ENCODE results near the gene PLA2G7. TPM values are rescaled to one million over a fixed set of nuclear protein-coding genes. Genes with fewer than 3 reads are reported as not detected.

PLA2G7 gene
- total and polyA plus RNA-seq, 2 of the 8 experiments (the other 6 are each of a cell fraction or from before 2014, with no cell fraction given) = 1.5 to 2.2 TPM

- Histone ChIP-seq H2BK20ac (ENCODE audit: low read length) (no peak overlapping the region), H4K8ac (ENCODE audit: extremely low read depth, insufficient read depth, low read length) (no peak overlapping the region), H2AK5ac (ENCODE audit: low read depth, low read length) (no peak overlapping the region), H3K27me3 (replicated peaks in 1 of 4; ENCODE audit: control insufficient read depth in 3 of 4, extremely low read depth in 1 of 4, insufficient read depth in 3 of 4, low read length in 3 of 4) (no peaks in the 10 kb centered on the region), H3K18ac (ENCODE audit: extremely low read depth, low read length) (no peak overlapping the region), H3K23me2 (ENCODE audit: low read depth, low read length) (no peaks in the 10 kb centered on the region), H4K5ac (ENCODE audit: insufficient read length, low read depth, low read length) (no peak overlapping the region), H3K36me3 (ENCODE audit: control insufficient read depth in 2 of 4, insufficient read depth in 4 of 4, low read length in 3 of 4) (no peaks in the 10 kb centered on the region), H2BK15ac (ENCODE audit: low read length) (no peak overlapping the region), H3K9ac (replicated peaks in 1 of 4; ENCODE audit: extremely low read depth in 1 of 4, low read depth in 3 of 4, low read length in 3 of 4) (no peak overlapping the region), H3K14ac (ENCODE audit: insufficient read length) (no peak overlapping the region), H3K79me2 (ENCODE audit: control insufficient read depth in 1 of 2, insufficient read depth in 2 of 2, low read length in 2 of 2) (no peaks in the 10 kb centered on the region), H3K23ac (ENCODE audit: insufficient read length) (no peak overlapping the region), H3K4ac (replicated peaks; ENCODE audit: insufficient read length, low read depth, low read length) (no peak overlapping the region), H2BK120ac (replicated peaks; ENCODE audit: low read depth, low read length) (no peak overlapping the region), H3K56ac (replicated peaks; ENCODE audit: insufficient read length, low read depth, low read length) (no peak overlapping the region), H3K27ac (ENCODE audit: low read depth, low read length) (no peak overlapping the region), H3K4me1 (replicated peaks in 1 of 4; ENCODE audit: control insufficient read depth in 3 of 4, insufficient read depth in 4 of 4, low read length in 3 of 4) (peaks cover 2 to 10% (median 4%) of the 10 kb centered on the region in 4 experiments; a peak in 6 of 7 replicates), H2AFZ (ENCODE audit: low read length) (no peak overlapping the region; the same call in 1 of the 2 replicates), H4K20me1 (replicated peaks in 1 of 2; ENCODE audit: control insufficient read depth in 1 of 2, insufficient read depth in 2 of 2, low read length in 2 of 2) (no peaks in the 10 kb centered on the region), H2BK12ac (ENCODE audit: low read depth, low read length) (no peak overlapping the region), H4K91ac (replicated peaks; ENCODE audit: insufficient read length, low read length) (no peak overlapping the region), H3K4me2 (ENCODE audit: insufficient read depth in 1 of 2, low read depth in 2 of 2, low read length in 2 of 2) (no peak overlapping the region), H3K79me1 (ENCODE audit: low read depth, low read length) (no peaks in the 10 kb centered on the region), H3K9me3 (ENCODE audit: insufficient read depth in 2 of 2, low read depth in 1 of 2, low read length in 1 of 2) (no peaks in the 10 kb centered on the region), H2BK5ac (ENCODE audit: low read depth, low read length) (no peak overlapping the region), H3K4me3 (ENCODE audit: extremely low read depth in 1 of 4, insufficient read depth in 2 of 4, low read depth in 3 of 4, low read length in 4 of 4) (no peak overlapping the region)
- FAIRE-seq (no peak), DNase-seq (ENCODE audit: low read depth in 1 of 2, low spot score in 2 of 2) (no peak)
- POLR2A ChIA-PET (ENCODE audit: partially characterized antibody) = no interaction called here
- WGBS, 2 experiments (ENCODE audit: extremely low coverage in 1 of 2, insufficient coverage in 1 of 2, insufficient read length in 1 of 2, insufficient replicate concordance in 2 of 2, low coverage in 1 of 2, low lambda C conversion rate in 2 of 2, missing lambda C conversion rate in 1 of 2) = 93% methylated on average over 3 of the region's 3 CpGs; no CpG with 5 or more reads in 1 of the 2 experiments
- TF ChIP-seq NANOG (IDR thresholded peaks at IDR 0.05; ENCODE audit: insufficient read depth, low read depth, low read length, poor library complexity, severe bottlenecking) (no peak), POLR2AphosphoS5 (IDR thresholded peaks at IDR 0.05; ENCODE audit: low read depth, low read length) (no peak), CHD2 (IDR thresholded peaks at IDR 0.05; ENCODE audit: low read length) (no peak), EP300 (IDR thresholded peaks at IDR 0.05; ENCODE audit: borderline replicate concordance in 1 of 2, low read depth in 2 of 2, low read length in 2 of 2) (no peak), SIRT6 (IDR thresholded peaks at IDR 0.05; ENCODE audit: low read length) (no peak), KDM4A (IDR thresholded peaks at IDR 0.05; ENCODE audit: low read depth, low read length, severe bottlenecking) (no peak), RFX5 (IDR thresholded peaks at IDR 0.05; ENCODE audit: borderline replicate concordance, low read depth, low read length) (no peak), POLR2A (IDR thresholded peaks at IDR 0.05; ENCODE audit: control extremely low read depth in 1 of 2, low read depth in 2 of 2, low read length in 2 of 2) (no peak), RAD21 (IDR thresholded peaks at IDR 0.05 in 1 of 2, conservative IDR thresholded peaks at IDR 0.05 in 1 of 2; ENCODE audit: low read depth in 2 of 2, low read length in 2 of 2) (no peak)
- TF ChIP-seq, protein P1, sequence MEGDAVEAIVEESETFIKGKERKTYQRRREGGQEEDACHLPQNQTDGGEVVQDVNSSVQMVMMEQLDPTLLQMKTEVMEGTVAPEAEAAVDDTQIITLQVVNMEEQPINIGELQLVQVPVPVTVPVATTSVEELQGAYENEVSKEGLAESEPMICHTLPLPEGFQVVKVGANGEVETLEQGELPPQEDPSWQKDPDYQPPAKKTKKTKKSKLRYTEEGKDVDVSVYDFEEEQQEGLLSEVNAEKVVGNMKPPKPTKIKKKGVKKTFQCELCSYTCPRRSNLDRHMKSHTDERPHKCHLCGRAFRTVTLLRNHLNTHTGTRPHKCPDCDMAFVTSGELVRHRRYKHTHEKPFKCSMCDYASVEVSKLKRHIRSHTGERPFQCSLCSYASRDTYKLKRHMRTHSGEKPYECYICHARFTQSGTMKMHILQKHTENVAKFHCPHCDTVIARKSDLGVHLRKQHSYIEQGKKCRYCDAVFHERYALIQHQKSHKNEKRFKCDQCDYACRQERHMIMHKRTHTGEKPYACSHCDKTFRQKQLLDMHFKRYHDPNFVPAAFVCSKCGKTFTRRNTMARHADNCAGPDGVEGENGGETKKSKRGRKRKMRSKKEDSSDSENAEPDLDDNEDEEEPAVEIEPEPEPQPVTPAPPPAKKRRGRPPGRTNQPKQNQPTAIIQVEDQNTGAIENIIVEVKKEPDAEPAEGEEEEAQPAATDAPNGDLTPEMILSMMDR (IDR thresholded peaks at IDR 0.05; ENCODE audit: control extremely low read depth in 1 of 3, insufficient read depth in 1 of 3, low read depth in 1 of 3, low read length in 3 of 3) = no peak
- TF ChIP-seq, protein P2, sequence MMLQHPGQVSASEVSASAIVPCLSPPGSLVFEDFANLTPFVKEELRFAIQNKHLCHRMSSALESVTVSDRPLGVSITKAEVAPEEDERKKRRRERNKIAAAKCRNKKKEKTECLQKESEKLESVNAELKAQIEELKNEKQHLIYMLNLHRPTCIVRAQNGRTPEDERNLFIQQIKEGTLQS (IDR thresholded peaks at IDR 0.05; ENCODE audit: insufficient read depth, low read depth, low read length) = no peak
- CTCF ChIA-PET (ENCODE audit: partially characterized antibody) = interaction anchor here (1.6 kb wide), 1 partner anchor 18 kb away, joined by 6 read pairs; no protein-coding TSS in a partner anchor
Measured at GRCh38 chr6:46751658-46752057, 16.5 kb upstream of the PLA2G7 start.

All from H1 (cell line).